LNCAP (cell line): ENCODE data around the gene MIEN1.

ENCODE experiments used
- TF ChIP-seq, protein P1 (sequence below): fragments of 450-650 bp; IDR thresholded peaks from 2 replicates; pipeline ENCODE4 v1.5.1; 2017; ENCODE audit warnings: mild to moderate bottlenecking

MIEN1 gene

DNA sequence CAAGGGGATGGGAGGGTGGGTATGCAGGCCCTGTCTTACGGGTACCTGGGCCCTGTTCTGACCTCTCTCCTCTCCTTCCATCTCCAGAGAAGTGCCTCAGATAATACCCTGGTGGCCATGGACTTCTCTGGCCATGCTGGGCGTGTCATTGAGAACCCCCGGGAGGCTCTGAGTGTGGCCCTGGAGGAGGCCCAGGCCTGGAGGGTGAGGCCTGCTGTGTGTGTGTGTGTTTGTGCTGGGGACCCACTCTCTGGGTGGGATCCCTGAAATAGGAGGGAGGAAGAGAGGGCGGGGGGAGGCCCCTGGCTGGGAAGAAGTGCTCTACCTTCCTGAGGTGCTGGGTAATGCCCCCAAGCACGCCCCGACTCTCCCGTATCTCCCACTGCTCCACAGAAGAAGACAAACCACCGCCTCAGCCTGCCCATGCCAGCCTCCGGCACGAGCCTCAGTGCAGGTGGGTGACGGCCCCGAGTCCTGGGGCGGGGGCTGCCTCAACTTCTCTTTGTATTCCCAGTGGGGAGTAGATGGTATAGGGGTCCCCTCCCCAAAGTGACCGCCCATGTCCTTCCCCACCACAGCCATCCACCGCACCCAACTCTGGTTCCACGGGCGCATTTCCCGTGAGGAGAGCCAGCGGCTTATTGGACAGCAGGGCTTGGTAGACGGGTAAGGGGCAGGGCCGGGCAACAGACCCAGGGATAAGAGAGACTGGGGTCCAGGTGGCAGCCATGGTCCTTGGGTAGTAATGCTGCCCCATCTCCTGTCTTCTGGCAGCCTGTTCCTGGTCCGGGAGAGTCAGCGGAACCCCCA, 15.2 kb upstream of the MIEN1 start:
- TF ChIP-seq, protein P1, sequence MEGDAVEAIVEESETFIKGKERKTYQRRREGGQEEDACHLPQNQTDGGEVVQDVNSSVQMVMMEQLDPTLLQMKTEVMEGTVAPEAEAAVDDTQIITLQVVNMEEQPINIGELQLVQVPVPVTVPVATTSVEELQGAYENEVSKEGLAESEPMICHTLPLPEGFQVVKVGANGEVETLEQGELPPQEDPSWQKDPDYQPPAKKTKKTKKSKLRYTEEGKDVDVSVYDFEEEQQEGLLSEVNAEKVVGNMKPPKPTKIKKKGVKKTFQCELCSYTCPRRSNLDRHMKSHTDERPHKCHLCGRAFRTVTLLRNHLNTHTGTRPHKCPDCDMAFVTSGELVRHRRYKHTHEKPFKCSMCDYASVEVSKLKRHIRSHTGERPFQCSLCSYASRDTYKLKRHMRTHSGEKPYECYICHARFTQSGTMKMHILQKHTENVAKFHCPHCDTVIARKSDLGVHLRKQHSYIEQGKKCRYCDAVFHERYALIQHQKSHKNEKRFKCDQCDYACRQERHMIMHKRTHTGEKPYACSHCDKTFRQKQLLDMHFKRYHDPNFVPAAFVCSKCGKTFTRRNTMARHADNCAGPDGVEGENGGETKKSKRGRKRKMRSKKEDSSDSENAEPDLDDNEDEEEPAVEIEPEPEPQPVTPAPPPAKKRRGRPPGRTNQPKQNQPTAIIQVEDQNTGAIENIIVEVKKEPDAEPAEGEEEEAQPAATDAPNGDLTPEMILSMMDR, result no peak

DNA sequence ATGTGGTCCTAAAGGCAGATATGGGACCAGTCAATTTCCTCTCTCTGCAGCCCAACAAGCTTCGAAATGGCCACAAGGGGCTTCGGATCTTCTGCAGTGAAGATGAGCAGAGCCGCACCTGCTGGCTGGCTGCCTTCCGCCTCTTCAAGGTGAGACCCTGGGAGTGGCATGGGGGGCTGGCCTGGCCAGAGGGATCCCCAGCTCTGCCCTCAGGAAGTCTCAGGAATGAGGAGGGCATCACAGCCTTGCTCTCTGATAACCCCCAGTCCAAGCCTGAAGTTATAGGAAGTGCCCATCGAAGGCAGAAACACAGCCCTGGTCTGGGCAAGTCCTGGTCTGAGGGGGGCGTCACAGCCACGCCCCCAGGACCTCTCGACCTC, 14.5 kb upstream of the MIEN1 start:
- TF ChIP-seq, protein P1, result no peak

DNA sequence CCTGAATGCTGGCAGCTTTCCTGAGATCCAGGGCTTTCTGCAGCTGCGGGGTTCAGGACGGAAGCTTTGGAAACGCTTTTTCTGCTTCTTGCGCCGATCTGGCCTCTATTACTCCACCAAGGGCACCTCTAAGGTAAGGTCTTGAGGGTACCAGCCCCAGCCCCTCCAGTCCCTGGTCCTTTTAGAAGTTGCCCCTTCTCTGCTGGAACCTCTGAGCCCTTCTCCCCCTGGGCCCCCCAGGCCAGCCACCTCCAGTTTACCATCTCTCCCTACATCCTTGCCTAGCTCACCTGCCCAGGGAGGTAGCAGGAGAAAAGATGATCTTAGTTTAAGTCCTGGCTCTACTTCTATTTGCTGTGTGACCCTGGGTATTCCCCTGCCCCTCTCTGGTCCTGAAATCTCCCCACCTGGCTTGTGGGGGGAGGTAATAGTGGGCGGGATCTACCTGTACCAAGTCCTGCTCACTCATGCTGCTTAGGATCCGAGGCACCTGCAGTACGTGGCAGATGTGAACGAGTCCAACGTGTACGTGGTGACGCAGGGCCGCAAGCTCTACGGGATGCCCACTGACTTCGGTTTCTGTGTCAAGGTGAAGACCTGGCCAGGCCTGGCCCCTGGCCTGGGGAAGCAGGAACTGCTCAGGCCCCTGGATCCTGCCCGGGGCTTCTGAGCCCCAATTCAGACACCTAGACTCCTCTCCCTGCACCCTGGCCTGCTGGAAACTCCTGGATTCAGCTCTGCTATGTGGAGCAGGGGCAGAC, 13.9 kb upstream of the MIEN1 start:
- TF ChIP-seq, protein P1, result no peak

DNA sequence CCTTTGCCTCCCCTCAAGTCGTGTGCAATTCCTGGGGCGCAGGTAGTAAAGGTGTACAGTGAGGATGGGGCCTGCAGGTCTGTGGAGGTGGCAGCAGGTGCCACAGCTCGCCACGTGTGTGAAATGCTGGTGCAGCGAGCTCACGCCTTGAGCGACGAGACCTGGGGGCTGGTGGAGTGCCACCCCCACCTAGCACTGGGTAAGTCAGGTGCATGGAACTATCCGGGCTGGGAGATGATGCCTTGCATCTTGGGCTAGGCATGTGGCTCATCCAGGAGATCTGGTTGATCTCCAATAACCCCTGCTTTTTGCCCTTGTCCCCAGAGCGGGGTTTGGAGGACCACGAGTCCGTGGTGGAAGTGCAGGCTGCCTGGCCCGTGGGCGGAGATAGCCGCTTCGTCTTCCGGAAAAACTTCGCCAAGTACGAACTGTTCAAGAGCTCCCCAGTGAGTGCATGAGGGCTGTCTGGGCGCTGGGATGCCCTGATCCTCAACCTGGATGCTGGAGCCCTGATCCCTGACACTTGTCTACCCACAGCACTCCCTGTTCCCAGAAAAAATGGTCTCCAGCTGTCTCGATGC, 12.6 kb upstream of the MIEN1 start:
- TF ChIP-seq, protein P1, result no peak

DNA sequence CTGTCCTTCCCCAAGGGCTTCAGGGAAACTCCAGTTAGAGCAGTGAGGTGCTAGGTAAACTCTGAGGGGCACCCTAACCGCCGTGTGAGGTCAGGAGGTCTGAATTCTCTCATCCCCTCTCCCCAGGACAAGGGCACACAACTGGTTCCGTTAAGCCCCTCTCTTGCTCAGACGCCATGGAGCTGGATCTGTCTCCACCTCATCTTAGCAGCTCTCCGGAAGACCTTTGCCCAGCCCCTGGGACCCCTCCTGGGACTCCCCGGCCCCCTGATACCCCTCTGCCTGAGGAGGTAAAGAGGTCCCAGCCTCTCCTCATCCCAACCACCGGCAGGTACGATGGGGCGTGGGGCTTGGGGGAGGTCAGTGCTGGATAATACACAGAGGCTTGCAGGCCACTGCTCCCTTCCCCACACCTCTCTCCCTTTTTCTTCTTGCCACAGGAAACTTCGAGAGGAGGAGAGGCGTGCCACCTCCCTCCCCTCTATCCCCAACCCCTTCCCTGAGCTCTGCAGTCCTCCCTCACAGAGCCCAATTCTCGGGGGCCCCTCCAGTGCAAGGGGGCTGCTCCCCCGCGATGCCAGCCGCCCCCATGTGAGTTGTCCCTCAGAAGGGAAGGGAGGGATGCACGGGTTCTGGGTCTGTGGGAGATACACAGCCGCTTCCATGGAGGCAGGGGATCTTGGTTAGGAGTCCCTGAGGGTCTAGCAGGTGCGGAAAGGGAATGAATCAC, 12.0 kb upstream of the MIEN1 start:
- TF ChIP-seq, protein P1, result no peak

DNA sequence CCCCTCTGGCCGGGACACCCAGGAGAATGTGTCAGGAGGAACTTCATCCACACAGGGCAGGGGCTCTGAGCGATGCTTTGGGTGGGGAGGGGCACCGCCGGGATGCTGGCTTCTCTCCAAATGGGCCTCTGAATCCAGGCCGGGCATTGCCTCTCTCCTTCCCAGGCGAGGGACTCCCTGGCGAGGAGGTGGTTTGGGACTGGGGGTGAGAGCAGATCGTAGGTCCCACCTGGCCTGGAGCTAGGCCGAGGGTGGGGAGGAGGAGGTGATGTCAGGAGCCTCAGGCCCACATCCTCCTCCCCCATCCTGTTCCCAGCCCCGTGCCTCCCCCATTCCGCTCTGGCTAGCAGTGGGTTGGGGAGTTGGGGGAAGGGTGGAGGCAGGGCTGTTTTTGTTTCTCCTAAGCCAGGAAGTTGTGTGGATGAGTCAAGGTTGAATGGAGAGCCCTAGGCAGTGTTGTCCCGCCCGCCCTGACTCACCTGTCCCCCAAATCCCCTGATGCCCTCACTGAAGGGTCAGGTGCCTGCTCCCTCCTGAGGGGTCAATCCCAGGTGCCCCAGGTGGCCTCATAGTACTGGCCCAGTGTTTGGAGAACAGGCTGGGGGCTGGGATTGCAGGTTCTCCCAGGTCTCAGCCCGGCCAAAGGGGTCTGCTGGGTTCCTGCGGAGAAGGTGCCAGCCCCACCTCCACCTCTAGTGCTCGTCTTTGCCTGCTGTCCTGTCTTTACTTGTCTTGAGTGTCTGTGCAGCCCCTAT, 10.2 kb upstream of the MIEN1 start:
- TF ChIP-seq, protein P1, result no peak
